Measurements from ENCODE around the gene CTU1.

- TF ChIP-seq, protein P1, sequence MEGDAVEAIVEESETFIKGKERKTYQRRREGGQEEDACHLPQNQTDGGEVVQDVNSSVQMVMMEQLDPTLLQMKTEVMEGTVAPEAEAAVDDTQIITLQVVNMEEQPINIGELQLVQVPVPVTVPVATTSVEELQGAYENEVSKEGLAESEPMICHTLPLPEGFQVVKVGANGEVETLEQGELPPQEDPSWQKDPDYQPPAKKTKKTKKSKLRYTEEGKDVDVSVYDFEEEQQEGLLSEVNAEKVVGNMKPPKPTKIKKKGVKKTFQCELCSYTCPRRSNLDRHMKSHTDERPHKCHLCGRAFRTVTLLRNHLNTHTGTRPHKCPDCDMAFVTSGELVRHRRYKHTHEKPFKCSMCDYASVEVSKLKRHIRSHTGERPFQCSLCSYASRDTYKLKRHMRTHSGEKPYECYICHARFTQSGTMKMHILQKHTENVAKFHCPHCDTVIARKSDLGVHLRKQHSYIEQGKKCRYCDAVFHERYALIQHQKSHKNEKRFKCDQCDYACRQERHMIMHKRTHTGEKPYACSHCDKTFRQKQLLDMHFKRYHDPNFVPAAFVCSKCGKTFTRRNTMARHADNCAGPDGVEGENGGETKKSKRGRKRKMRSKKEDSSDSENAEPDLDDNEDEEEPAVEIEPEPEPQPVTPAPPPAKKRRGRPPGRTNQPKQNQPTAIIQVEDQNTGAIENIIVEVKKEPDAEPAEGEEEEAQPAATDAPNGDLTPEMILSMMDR (IDR thresholded peaks at IDR 0.05), result no peak
- TF ChIP-seq POLR2AphosphoS5 (IDR thresholded peaks at IDR 0.05), result no peak
Observed at GRCh38 chr19:51093510-51094345, 14.5 kb downstream of the CTU1 start.

Measured in prostate gland (tissue), 2 donors.